Liver (tissue), 3 donors: Measurements from ENCODE around the gene HSPA1B.

ENCODE experiments used
- ATF3 ChIP-seq: IDR thresholded peaks from 2 replicates; pipeline ENCODE4 v1.6.1; 2016; ENCODE audit warnings: antibody characterized with exemption
- CTCF ChIP-seq: fragments of 150-350 bp; IDR thresholded peaks from 2 replicates; pipeline ENCODE4 v1.5.1; 2017; ENCODE audit warnings: improper control_type of control experiment, low read depth, low read length; ENCODE audit not compliant: missing input control
- EGR1 ChIP-seq, 2 donors: IDR thresholded peaks; 2 replicates each; pipeline ENCODE4 v1.6.1; 2016 to 2018; ENCODE audit warnings: antibody characterized with exemption in 2 of 2, low read depth in 2 of 2
- FOXA1 ChIP-seq: IDR thresholded peaks from 2 replicates; pipeline ENCODE4 v1.6.1; 2016; ENCODE audit warnings: antibody characterized with exemption
- GABPA ChIP-seq, 2 donors: IDR thresholded peaks in 1 of 2; conservative IDR thresholded peaks in 1 of 2; 2 replicates each; pipeline ENCODE4 v1.6.1; 2016; ENCODE audit warnings: antibody characterized with exemption in 2 of 2, mild to moderate bottlenecking in 1 of 2, moderate library complexity in 1 of 2
- HNF4A ChIP-seq, 2 donors: conservative IDR thresholded peaks; 2 replicates each; pipeline ENCODE4 v1.6.1; 2016; ENCODE audit warnings: antibody characterized with exemption in 2 of 2, mild to moderate bottlenecking in 2 of 2
- JUND ChIP-seq, 2 donors: IDR thresholded peaks; 2 replicates each; pipeline ENCODE4 v1.6.1; 2016; ENCODE audit warnings: antibody characterized with exemption in 2 of 2
- MAX ChIP-seq: IDR thresholded peaks from 2 replicates; pipeline ENCODE4 v1.6.1; 2016; ENCODE audit warnings: antibody characterized with exemption
- RAD21 ChIP-seq, 2 donors: IDR thresholded peaks; 2 replicates each; pipeline ENCODE4 v1.6.1; 2016; ENCODE audit warnings: antibody characterized with exemption in 2 of 2, mild to moderate bottlenecking in 2 of 2
- REST ChIP-seq: IDR thresholded peaks from 2 replicates; pipeline ENCODE4 v1.6.1; 2016; ENCODE audit warnings: antibody characterized with exemption, mild to moderate bottlenecking
- RXRA ChIP-seq, 2 donors: IDR thresholded peaks; 2 replicates each; pipeline ENCODE4 v1.6.1; 2017 to 2018; ENCODE audit warnings: antibody characterized with exemption in 2 of 2, mild to moderate bottlenecking in 1 of 2
- TAF1 ChIP-seq: conservative IDR thresholded peaks from 2 replicates; pipeline ENCODE4 v1.6.1; 2016; ENCODE audit warnings: antibody characterized with exemption, mild to moderate bottlenecking
- YY1 ChIP-seq: IDR thresholded peaks from 2 replicates; pipeline ENCODE4 v1.6.1; 2016; ENCODE audit warnings: antibody characterized with exemption, mild to moderate bottlenecking
- ZBTB33 ChIP-seq: IDR thresholded peaks from 2 replicates; pipeline ENCODE4 v1.6.1; 2016; ENCODE audit warnings: antibody characterized with exemption
- donor health status: healthy.
- donor health status: healthy.

GRCh38 chr6:31799781-31800180 lies 27.8 kb upstream of the HSPA1B start:
- no peak for TF ChIP-seq ZBTB33
- TF ChIP-seq YY1: no peak
- TF ChIP-seq CTCF: no peak
- no peak for TF ChIP-seq MAX
- TF ChIP-seq EGR1 (IDR thresholded peaks at IDR 0.05; ENCODE audit: low read depth in 2 of 2): no peak
- TF ChIP-seq GABPA (IDR thresholded peaks at IDR 0.05 in 1 of 2, conservative IDR thresholded peaks at IDR 0.05 in 1 of 2): no peak
- TF ChIP-seq REST: no peak
- no peak for TF ChIP-seq FOXA1
- no peak for TF ChIP-seq RAD21 (IDR thresholded peaks at IDR 0.05)
- no peak for TF ChIP-seq RXRA (IDR thresholded peaks at IDR 0.05)
- TF ChIP-seq TAF1: no peak
- no peak for TF ChIP-seq ATF3
- TF ChIP-seq JUND (IDR thresholded peaks at IDR 0.05): no peak
- TF ChIP-seq HNF4A (conservative IDR thresholded peaks at IDR 0.05): no peak
